Left ventricle myocardium inferior (tissue), 1 donor: ENCODE data around the gene DLG5. TPM values are rescaled to one million over a fixed set of nuclear protein-coding genes. Genes with fewer than 3 reads are reported as not detected.

Source experiments
- DNase-seq: peaks from one replicate; pipeline ENCODE4 v3.0.0-alpha.2; 2020
- H3K27ac ChIP-seq: fragments of 200-600 bp; replicated peaks from 2 replicates; pipeline ENCODE4 v1.8.0; 2021
- H3K27me3 ChIP-seq: fragments of 200-600 bp; 2 replicates; pipeline ENCODE4 v1.8.0; 2021; ENCODE audit warnings: low read depth
- H3K36me3 ChIP-seq: fragments of 200-600 bp; 2 replicates; pipeline ENCODE4 v1.8.0; 2021
- H3K4me1 ChIP-seq: fragments of 200-600 bp; 2 replicates; pipeline ENCODE4 v1.8.0; 2021
- H3K4me3 ChIP-seq: fragments of 200-600 bp; 2 replicates; pipeline ENCODE4 v1.8.0; 2021; ENCODE audit warnings: mild to moderate bottlenecking, moderate library complexity
- H3K9me3 ChIP-seq: fragments of 200-600 bp; replicated peaks from 2 replicates; pipeline ENCODE4 v1.8.0; 2021
- CTCF ChIP-seq: fragments of 200-600 bp; IDR thresholded peaks from 2 replicates; pipeline ENCODE4 v1.8.0; 2021; ENCODE audit warnings: antibody characterized with exemption, mild to moderate bottlenecking, borderline replicate concordance
- intact Hi-C: fragments of 100-400 bp; cut with micrococcal nuclease; formaldehyde crosslinking; loops from one replicate; pipeline ENCODE4 v1.11.0; 2022
- total RNA-seq: library from RNA; stranded (reverse); fragmentation: NEBNext Ultra II Directional; extraction: Animal tissue kit (Norgen Biotek cat#: 25700); gene quantifications from one replicate; pipeline ENCODE4 v1.2.1, GENCODE V29; 2021
- donor health status: DM: no; HTN: yes; CAD: no; lungs with severe emphysema.

DLG5 gene
- total RNA-seq, 1 donor from 2014 or later: 8.9 TPM

- Histone ChIP-seq H3K27me3 (no peaks in the 10 kb centered on the region), H3K9me3 (no peaks in the 10 kb centered on the region), H3K4me3 (no peak overlapping the region), H3K27ac (no peak overlapping the region), H3K36me3 (no peaks in the 10 kb centered on the region), H3K4me1 (peaks cover 42% of the 10 kb centered on the region)
- TF ChIP-seq CTCF: no peak
- intact Hi-C loops: no loop called here
- no peak for DNase-seq
Measured at GRCh38 chr10:77905781-77906180, 20.8 kb downstream of the DLG5 start.

- intact Hi-C loops: no loop called here
- H3K9me3 ChIP-seq: no peaks in the 10 kb centered on the region
Measured at GRCh38 chr10:77905086-77905748, 21.3 kb downstream of the DLG5 start.

GRCh38 chr10:77904100-77904840, 22.3 kb downstream of the DLG5 start:
- Histone ChIP-seq H3K9me3 (no peaks in the 10 kb centered on the region), H3K4me1 (peaks cover 39% of the 10 kb centered on the region)
- no peak for DNase-seq

More at GRCh38 chr10:77905086-77905748, 21.3 kb downstream of the DLG5 start:
- TF ChIP-seq CTCF: no peak
- Histone ChIP-seq H3K27ac (no peak overlapping the region), H3K4me3 (no peak overlapping the region), H3K27me3 (no peaks in the 10 kb centered on the region), H3K36me3 (no peaks in the 10 kb centered on the region), H3K4me1 (peaks cover 39% of the 10 kb centered on the region)
- no peak for DNase-seq

GRCh38 chr10:77902159-77902558, 24.4 kb downstream of the DLG5 start:
- no peaks in the 10 kb centered on the region for H3K9me3 ChIP-seq
- H3K4me1 ChIP-seq: peaks cover 35% of the 10 kb centered on the region
- TF ChIP-seq CTCF: no peak
- H3K27me3 ChIP-seq: no peaks in the 10 kb centered on the region
- no peak overlapping the region for H3K27ac ChIP-seq
- DNase-seq: no peak
- no peak overlapping the region for H3K4me3 ChIP-seq
- no peaks in the 10 kb centered on the region for H3K36me3 ChIP-seq
- intact Hi-C loops: no loop called here

More at GRCh38 chr10:77904100-77904840, 22.3 kb downstream of the DLG5 start:
- Histone ChIP-seq H3K36me3 (no peaks in the 10 kb centered on the region), H3K27ac (no peak overlapping the region), H3K4me3 (no peak overlapping the region), H3K27me3 (no peaks in the 10 kb centered on the region)
- no peak for TF ChIP-seq CTCF
- intact Hi-C loops: no loop called here

DNA sequence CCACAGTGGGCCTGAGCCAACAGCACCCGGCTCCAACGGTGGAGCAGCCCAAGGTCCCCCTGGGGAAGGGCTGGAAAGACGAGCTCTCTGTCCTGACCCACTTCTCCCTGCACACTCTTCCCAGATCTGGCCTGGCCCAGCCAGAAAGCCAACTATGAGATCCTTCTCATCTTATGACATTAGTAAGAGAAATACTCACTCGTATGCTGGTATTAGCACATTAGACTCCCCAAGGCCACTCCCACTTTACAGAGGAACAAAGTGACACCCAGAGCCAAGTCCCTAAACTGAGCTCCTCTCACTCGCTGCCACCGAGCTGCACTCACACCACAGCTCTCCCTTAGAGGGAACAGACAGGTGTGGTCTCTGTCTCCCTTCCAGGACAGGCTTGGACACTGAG, 24.8 kb downstream of the DLG5 start:
- DNase-seq: no peak
- Histone ChIP-seq H3K9me3 (no peaks in the 10 kb centered on the region), H3K4me3 (no peak overlapping the region), H3K4me1 (peaks cover 33% of the 10 kb centered on the region), H3K36me3 (no peaks in the 10 kb centered on the region), H3K27ac (no peak overlapping the region), H3K27me3 (no peaks in the 10 kb centered on the region)
- intact Hi-C loops: no loop called here
- no peak for TF ChIP-seq CTCF
